CD8-positive, alpha-beta memory T cell (primary cell): ENCODE data around the gene FAM234B. TPM values are rescaled to one million over a fixed set of nuclear protein-coding genes. Genes with fewer than 3 reads are reported as not detected.

Experiments
- CTCF ChIA-PET: fragments of 350-600 bp; sonication (Branson Sonifier 250); formaldehyde crosslinking; loops from one replicate; lab custom pipeline; 2021; ENCODE audit warnings: antibody characterized with exemption; lab: Charles Lee
- POLR2A ChIA-PET: fragments of 350-600 bp; sonication (Branson Sonifier 250); formaldehyde crosslinking; loops from one replicate; lab custom pipeline; 2021; ENCODE audit warnings: antibody characterized with exemption; lab: Charles Lee
- DNase-seq, 5 donors: peaks; one replicate each; pipeline versions ENCODE4 v3.0.0 to v3.0.0-alpha.2; 2020 to 2022; ENCODE audit warnings: mixed read lengths in 1 of 5
- H3K27ac ChIP-seq: one replicate; pipeline ENCODE4 v1.7.0; 2013; ENCODE audit warnings: low read depth, mild to moderate bottlenecking, low read length, moderate library complexity
- H3K27me3 ChIP-seq: 2 replicates; pipeline ENCODE4 v1.7.0; 2013; ENCODE audit warnings: low read length, mild to moderate bottlenecking; ENCODE audit not compliant: insufficient read depth, poor library complexity, severe bottlenecking
- H3K36me3 ChIP-seq: 2 replicates; pipeline ENCODE4 v1.7.0; 2013; ENCODE audit warnings: mild to moderate bottlenecking, low read length, moderate library complexity; ENCODE audit not compliant: insufficient read depth
- H3K4me1 ChIP-seq: 2 replicates; pipeline ENCODE4 v1.7.0; 2013; ENCODE audit warnings: mild to moderate bottlenecking, low read length, moderate library complexity; ENCODE audit not compliant: insufficient read depth
- H3K4me3 ChIP-seq: 2 replicates; pipeline ENCODE4 v1.7.0; 2013; ENCODE audit warnings: mild to moderate bottlenecking, low read length
- H3K9me3 ChIP-seq: 2 replicates; pipeline ENCODE4 v1.7.0; 2013; ENCODE audit warnings: mild to moderate bottlenecking, low read length
- H3K27ac Mint-ChIP-seq, 8 donors: one replicate each; pipeline ENCODE4 v1.8.0; 2020 to 2021; ENCODE audit warnings: mixed read lengths in 8 of 8, mild to moderate bottlenecking in 6 of 8, inconsistent platforms in 3 of 8, moderate library complexity in 3 of 8
- H3K27me3 Mint-ChIP-seq, 2 donors: one replicate each; pipeline ENCODE4 v1.8.0; 2020 to 2021; ENCODE audit warnings: mixed read lengths in 2 of 2, mild to moderate bottlenecking in 1 of 2, moderate library complexity in 1 of 2
- H3K36me3 Mint-ChIP-seq, 3 donors: one replicate each; pipeline ENCODE4 v1.8.0; 2020 to 2021; ENCODE audit warnings: mixed read lengths in 3 of 3, inconsistent platforms in 1 of 3, mild to moderate bottlenecking in 1 of 3
- H3K4me1 Mint-ChIP-seq, 3 donors: one replicate each; pipeline ENCODE4 v1.8.0; 2020 to 2021; ENCODE audit warnings: mixed read lengths in 3 of 3, inconsistent platforms in 1 of 3, mild to moderate bottlenecking in 1 of 3
- H3K4me3 Mint-ChIP-seq, 7 donors: one replicate each; pipeline ENCODE4 v1.8.0; 2020 to 2021; ENCODE audit warnings: mixed read lengths in 7 of 7, mild to moderate bottlenecking in 6 of 7, moderate library complexity in 4 of 7, inconsistent platforms in 2 of 7
- H3K9me3 Mint-ChIP-seq, 5 donors: one replicate each; pipeline ENCODE4 v1.8.0; 2020 to 2022; ENCODE audit warnings: mixed read lengths in 5 of 5, mild to moderate bottlenecking in 3 of 5, moderate library complexity in 2 of 5, inconsistent platforms in 1 of 5
- polyA plus RNA-seq: library from polyadenylated mRNA; unstranded; fragments of 300-500 nt; fragmentation: Illumina TruSeq; gene quantifications from one replicate; pipeline ENCODE4 v1.2.3, GENCODE V29; 2021
- total RNA-seq, 2 experiments: library from RNA; stranded (reverse); gene quantifications; one replicate each; pipeline ENCODE4 v1.2.3, GENCODE V29; 2021

FAM234B gene
- total and polyA plus RNA-seq, 3 experiments from 2014 or later: 2.9 to 6.5 (median 5.2) TPM

DNA sequence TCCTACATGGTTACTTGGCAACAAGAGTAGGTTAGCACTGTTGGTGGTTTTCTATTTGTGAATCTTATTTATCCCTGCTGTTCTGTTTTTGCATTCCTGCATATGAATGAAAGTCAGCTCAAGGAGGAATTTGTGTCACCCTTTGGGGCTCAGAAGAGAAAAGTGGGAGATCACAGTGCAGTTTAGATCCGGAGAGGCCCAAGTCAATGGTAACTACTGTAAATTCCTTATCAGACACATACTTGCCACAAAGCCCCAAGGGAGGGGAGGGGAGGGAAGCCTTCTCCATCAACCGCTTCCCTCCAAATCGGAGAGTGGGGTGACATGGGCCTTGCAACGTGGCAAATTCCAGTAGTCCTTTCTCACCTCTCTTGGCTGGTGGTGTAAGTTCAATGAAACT lies 44.3 kb downstream of the FAM234B start:
- no peaks in the 10 kb centered on the region for H3K9me3 ChIP-seq
- H3K27me3 ChIP-seq: no peaks in the 10 kb centered on the region
- no peak overlapping the region for H3K4me3 ChIP-seq
- no peak for DNase-seq
- H3K36me3 ChIP-seq: no peaks in the 10 kb centered on the region
- H3K4me1 Mint-ChIP-seq: no peaks in the 10 kb centered on the region
- no peaks in the 10 kb centered on the region for H3K4me1 ChIP-seq
- H3K36me3 Mint-ChIP-seq: peaks cover 0 to 6% (median 0%) of the 10 kb centered on the region in 3 donors
- POLR2A ChIA-PET: no interaction called here
- CTCF ChIA-PET: interaction anchor here (1.6 to 2.0 kb wide), 2 partner anchors 8 to 123 kb away, joined by 5 to 7 read pairs; no protein-coding TSS in a partner anchor
- peaks cover 0 to 2% (median 0%) of the 10 kb centered on the region in 5 donors for H3K9me3 Mint-ChIP-seq
- no peak overlapping the region for H3K27ac Mint-ChIP-seq
- no peak overlapping the region for H3K27ac ChIP-seq
- H3K4me3 Mint-ChIP-seq: no peak overlapping the region
- H3K27me3 Mint-ChIP-seq: peaks cover 0 to 7% of the 10 kb centered on the region in 2 donors

DNA sequence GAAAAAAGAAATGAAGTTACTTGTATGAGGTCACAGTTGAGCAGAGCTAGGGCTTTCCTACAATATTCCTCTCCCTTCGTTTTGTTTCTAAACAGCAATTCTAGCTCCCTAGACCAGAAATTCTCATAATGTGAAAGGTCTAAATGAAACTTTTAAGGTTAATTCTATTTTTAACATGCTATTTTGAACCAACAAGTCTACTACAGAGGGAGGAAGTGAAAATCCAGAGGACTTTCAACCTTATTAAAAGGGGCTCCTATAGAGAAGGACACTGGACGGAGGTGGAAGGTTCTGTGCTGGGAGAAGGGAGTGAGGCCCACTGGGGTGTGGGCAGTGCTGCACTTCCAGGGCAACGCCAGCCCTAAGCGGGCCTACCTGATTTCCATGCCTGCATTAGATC lies 45.9 kb downstream of the FAM234B start:
- ChIA-PET POLR2A (no interaction called here), CTCF (interaction anchor here (0.8 kb wide), 1 partner anchor 122 kb away, joined by 4 read pairs; no protein-coding TSS in a partner anchor)
- Histone ChIP-seq H3K4me1 (no peaks in the 10 kb centered on the region), H3K9me3 (no peaks in the 10 kb centered on the region), H3K36me3 (no peaks in the 10 kb centered on the region), H3K27ac (no peak overlapping the region), H3K27me3 (no peaks in the 10 kb centered on the region), H3K4me3 (no peak overlapping the region)
- H3K4me1 Mint-ChIP-seq: no peaks in the 10 kb centered on the region
- peaks cover 0 to 3% (median 0%) of the 10 kb centered on the region in 3 donors for H3K36me3 Mint-ChIP-seq
- DNase-seq: no peak
- peaks cover 0 to 2% (median 0%) of the 10 kb centered on the region in 5 donors for H3K9me3 Mint-ChIP-seq
- no peak overlapping the region for H3K27ac Mint-ChIP-seq
- no peak overlapping the region for H3K4me3 Mint-ChIP-seq
- peaks cover 0 to 11% of the 10 kb centered on the region in 2 donors for H3K27me3 Mint-ChIP-seq

DNA sequence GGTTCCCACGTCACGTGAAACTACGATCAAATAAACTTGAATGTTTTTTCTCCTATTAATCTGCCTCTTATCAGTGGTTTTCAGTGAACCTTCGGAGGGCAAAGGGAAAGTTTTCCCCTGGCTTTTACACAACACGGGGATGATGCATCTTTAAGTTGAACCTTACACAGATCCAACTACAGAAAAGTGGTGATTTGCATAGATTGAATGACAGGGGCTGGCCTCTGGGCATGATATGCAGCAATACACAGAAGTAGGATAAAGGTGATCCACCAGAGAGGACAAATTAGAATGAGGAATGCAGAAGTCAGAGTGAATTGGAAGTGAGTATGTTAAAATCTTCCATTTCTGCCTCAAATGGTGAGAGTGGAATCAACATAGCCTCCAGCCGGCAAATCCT lies 47.7 kb downstream of the FAM234B start:
- Mint-ChIP-seq H3K4me1 (no peaks in the 10 kb centered on the region), H3K9me3 (peaks cover 0 to 2% (median 0%) of the 10 kb centered on the region in 5 donors), H3K27me3 (peaks cover 0 to 12% of the 10 kb centered on the region in 2 donors), H3K4me3 (no peak overlapping the region), H3K27ac (no peak overlapping the region), H3K36me3 (no peaks in the 10 kb centered on the region)
- ChIA-PET POLR2A (no interaction called here), CTCF (no interaction called here)
- Histone ChIP-seq H3K4me1 (no peaks in the 10 kb centered on the region), H3K4me3 (no peak overlapping the region), H3K27ac (no peak overlapping the region), H3K36me3 (no peaks in the 10 kb centered on the region), H3K27me3 (no peaks in the 10 kb centered on the region), H3K9me3 (no peaks in the 10 kb centered on the region)
- DNase-seq: no peak

DNA sequence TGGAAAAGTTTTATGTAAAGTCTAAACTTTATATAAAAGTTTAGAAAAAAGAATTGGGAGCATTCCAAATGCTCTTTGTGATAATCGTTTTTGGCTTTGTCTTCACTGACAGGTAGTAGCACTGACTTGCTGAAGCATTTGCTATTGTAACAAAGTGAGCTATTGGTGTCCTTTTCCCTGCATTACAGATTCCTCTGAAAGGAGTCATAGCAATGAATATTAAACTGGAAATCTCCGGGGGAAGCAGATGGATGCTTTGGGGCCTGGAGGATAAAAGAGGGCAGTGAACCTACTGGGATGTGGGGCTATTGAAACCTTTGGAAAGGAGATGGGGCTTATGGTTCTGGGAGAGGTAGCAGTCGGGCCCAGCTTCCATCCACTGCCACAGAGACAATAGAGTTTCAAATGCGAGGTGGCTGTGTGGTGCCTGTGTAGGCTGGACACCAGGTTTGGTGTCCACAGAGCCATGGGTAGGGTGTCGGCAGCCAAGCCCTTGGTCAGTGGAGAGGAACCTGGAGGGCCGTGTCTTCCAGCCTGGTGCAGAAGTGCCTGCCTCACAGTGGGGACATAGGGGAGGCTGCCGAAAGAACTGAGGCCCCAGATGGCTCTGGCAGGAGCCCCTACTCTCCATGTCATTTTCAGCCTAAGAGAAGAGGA lies 49.1 kb downstream of the FAM234B start:
- Mint-ChIP-seq H3K4me3 (no peak overlapping the region), H3K27me3 (peaks cover 0 to 14% of the 10 kb centered on the region in 2 donors), H3K9me3 (no peaks in the 10 kb centered on the region), H3K36me3 (no peaks in the 10 kb centered on the region), H3K4me1 (peaks cover 5 to 8% (median 7%) of the 10 kb centered on the region in 3 donors), H3K27ac (peak overlapping the region in 1 of 8 donors; percentile 16)
- no peak for DNase-seq
- no peak overlapping the region for H3K4me3 ChIP-seq
- ChIA-PET CTCF (interaction anchor here (0.9 to 4.2 kb wide), 3 partner anchors 118 to 177 kb away, joined by 3 to 33 read pairs (median 4); no protein-coding TSS in a partner anchor), POLR2A (no interaction called here)
- no peaks in the 10 kb centered on the region for H3K36me3 ChIP-seq
- no peaks in the 10 kb centered on the region for H3K9me3 ChIP-seq
- H3K27ac ChIP-seq: no peak overlapping the region
- H3K4me1 ChIP-seq: peaks cover 7% of the 10 kb centered on the region
- H3K27me3 ChIP-seq: no peaks in the 10 kb centered on the region

DNA sequence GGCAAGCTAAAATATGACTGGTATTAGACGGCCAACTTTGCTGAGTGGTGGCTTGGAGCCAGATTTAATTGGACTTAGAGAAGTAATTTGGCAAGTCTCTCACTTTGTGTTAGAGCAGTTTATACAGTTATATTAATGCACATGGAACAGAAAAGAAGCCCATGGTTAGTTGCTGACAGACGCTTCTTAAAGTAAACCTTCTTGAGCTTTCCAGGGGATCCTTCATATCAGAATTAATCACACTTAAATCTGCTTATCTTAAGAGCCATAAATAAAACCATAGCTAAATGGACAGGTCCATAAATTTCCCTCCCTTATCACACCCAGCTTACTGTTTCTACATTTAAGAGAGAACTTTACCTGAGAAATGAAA lies 49.7 kb downstream of the FAM234B start:
- peaks cover 9 to 13% (median 12%) of the 10 kb centered on the region in 3 donors for H3K4me1 Mint-ChIP-seq
- H3K27ac Mint-ChIP-seq: peak overlapping the region in 1 of 8 donors; percentile 16
- no peak for DNase-seq
- peaks cover 10% of the 10 kb centered on the region for H3K4me1 ChIP-seq
- no peak overlapping the region for H3K4me3 ChIP-seq
- ChIA-PET CTCF (interaction anchor here (1.5 to 4.2 kb wide), 2 partner anchors 118 to 305 kb away, joined by 4 to 33 read pairs; no protein-coding TSS in a partner anchor), POLR2A (no interaction called here)
- no peak overlapping the region for H3K4me3 Mint-ChIP-seq
- no peaks in the 10 kb centered on the region for H3K9me3 ChIP-seq
- H3K36me3 ChIP-seq: no peaks in the 10 kb centered on the region
- no peak overlapping the region for H3K27ac ChIP-seq
- H3K9me3 Mint-ChIP-seq: no peaks in the 10 kb centered on the region
- no peaks in the 10 kb centered on the region for H3K36me3 Mint-ChIP-seq
- H3K27me3 ChIP-seq: no peaks in the 10 kb centered on the region
- peaks cover 0 to 14% of the 10 kb centered on the region in 2 donors for H3K27me3 Mint-ChIP-seq

DNA sequence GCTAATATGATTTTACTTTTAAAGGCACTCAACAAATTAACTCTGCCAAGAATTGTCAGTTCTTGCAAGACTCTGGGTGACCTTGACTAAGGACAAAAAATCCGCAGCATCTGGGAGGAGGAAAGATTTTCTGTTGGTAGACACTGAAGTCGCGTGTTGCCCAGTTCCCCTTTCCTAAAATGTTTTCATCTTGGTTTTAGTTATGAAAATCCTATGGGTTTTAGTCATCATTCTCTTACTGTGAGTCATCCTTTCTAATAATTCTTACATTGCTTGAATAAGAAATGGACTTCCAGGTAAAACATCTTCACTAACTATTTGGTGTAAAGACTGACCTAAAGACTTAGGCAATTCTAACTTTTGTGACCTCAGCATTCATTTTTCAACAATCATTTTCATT lies 50.2 kb downstream of the FAM234B start:
- no peaks in the 10 kb centered on the region for H3K36me3 Mint-ChIP-seq
- Histone ChIP-seq H3K4me1 (peaks cover 10% of the 10 kb centered on the region), H3K27me3 (no peaks in the 10 kb centered on the region), H3K36me3 (no peaks in the 10 kb centered on the region), H3K27ac (no peak overlapping the region), H3K9me3 (no peaks in the 10 kb centered on the region), H3K4me3 (no peak overlapping the region)
- no peak overlapping the region for H3K27ac Mint-ChIP-seq
- POLR2A ChIA-PET: no interaction called here
- CTCF ChIA-PET: interaction anchor here (1.5 to 4.2 kb wide), 2 partner anchors 117 to 306 kb away, joined by 4 to 33 read pairs; no protein-coding TSS in a partner anchor
- peaks cover 13 to 18% (median 17%) of the 10 kb centered on the region in 3 donors for H3K4me1 Mint-ChIP-seq
- no peak for DNase-seq
- H3K4me3 Mint-ChIP-seq: no peak overlapping the region
- H3K27me3 Mint-ChIP-seq: peaks cover 0 to 14% of the 10 kb centered on the region in 2 donors
- H3K9me3 Mint-ChIP-seq: no peaks in the 10 kb centered on the region

DNA sequence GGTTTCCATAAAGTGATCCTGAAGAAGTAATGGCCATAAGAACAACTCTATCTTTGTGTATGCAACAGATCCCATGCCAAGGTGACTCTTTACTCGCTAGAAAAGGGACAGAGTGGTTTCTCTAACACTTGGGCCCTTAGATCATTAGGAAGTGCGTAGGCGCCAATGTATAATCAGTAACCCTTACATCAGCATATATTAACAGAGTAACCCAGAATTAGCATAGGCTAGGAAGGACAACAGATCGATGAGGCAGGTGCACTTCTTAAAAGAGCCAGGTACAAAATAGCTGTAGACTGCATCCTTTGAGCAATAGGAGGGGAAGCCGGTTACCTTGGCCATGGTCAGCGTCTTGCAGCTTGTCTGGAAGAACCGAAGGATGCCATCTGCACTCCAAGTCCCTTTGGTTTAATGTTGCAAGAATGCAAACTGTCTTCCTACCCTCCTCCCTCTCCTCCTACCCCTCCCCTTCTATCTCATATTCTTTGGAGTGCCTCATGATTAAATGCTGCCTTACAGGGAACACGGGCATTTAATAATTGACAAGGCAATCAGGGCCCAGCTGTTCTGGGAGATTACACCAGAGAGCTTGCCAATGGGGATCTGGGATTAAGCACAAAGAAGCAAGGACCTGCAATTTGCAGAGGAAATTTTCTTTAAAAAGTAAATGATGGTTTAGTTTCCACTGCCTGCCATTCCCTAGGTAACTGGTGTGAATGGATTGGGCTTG lies 51.2 kb downstream of the FAM234B start:
- H3K4me1 ChIP-seq: peaks cover 14% of the 10 kb centered on the region
- H3K36me3 Mint-ChIP-seq: no peaks in the 10 kb centered on the region
- H3K36me3 ChIP-seq: no peaks in the 10 kb centered on the region
- no peak overlapping the region for H3K4me3 Mint-ChIP-seq
- H3K9me3 Mint-ChIP-seq: no peaks in the 10 kb centered on the region
- H3K27me3 Mint-ChIP-seq: peaks cover 0 to 14% of the 10 kb centered on the region in 2 donors
- peak overlapping the region in 1 of 8 donors; percentile 74 for H3K27ac Mint-ChIP-seq
- H3K27me3 ChIP-seq: no peaks in the 10 kb centered on the region
- POLR2A ChIA-PET: interaction anchor here (0.7 kb wide), 1 partner anchor 94 kb away, joined by 5 read pairs; no protein-coding TSS in a partner anchor
- CTCF ChIA-PET: interaction anchor here (1.5 to 4.2 kb wide), 3 partner anchors 8 to 307 kb away, joined by 4 to 33 read pairs (median 5); no protein-coding TSS in a partner anchor
- no peak overlapping the region for H3K27ac ChIP-seq
- peaks cover 21 to 28% (median 27%) of the 10 kb centered on the region in 3 donors for H3K4me1 Mint-ChIP-seq
- H3K4me3 ChIP-seq: no peak overlapping the region
- H3K9me3 ChIP-seq: no peaks in the 10 kb centered on the region
- DNase-seq: no peak
